ENCODE data around the gene ZSCAN22.
"Not testable (repeated sequence)": the region's sequence is repeated elsewhere in the genome, so short reads cannot be mapped to it uniquely, and the experiment has no call there.

ZSCAN22 gene

GRCh38 chr19:58305065-58305931 lies 21.5 kb upstream of the ZSCAN22 start, which contains the start of gene ERVK3-1:
ERVK3-1 (plus strand) TSS chr19:58305377; CDS start chr19:58312169, 6,792 bp downstream.
- peaks cover 37% of the 10 kb centered on the region for H3K36me3 Mint-ChIP-seq
- H3K9me3 Mint-ChIP-seq, result no peaks in the 10 kb centered on the region
- ATAC-seq (ENCODE audit: low read depth), result peak; percentile 91
- H3K4me1 Mint-ChIP-seq, result peaks cover 15% of the 10 kb centered on the region
- no peaks in the 10 kb centered on the region for H3K27me3 Mint-ChIP-seq
- peak within 1 kb of the TSS; percentile 99 for H3K4me3 Mint-ChIP-seq
- H3K27ac Mint-ChIP-seq, result peak within 1 kb of the TSS; percentile 99
- DNase-seq (ENCODE audit: low spot score in 2 of 2), result peak; percentile 84 to 92

- Mint-ChIP-seq H3K36me3 (peaks cover 34% of the 10 kb centered on the region), H3K9me3 (no peaks in the 10 kb centered on the region), H3K27me3 (no peaks in the 10 kb centered on the region), H3K4me1 (peaks cover 15% of the 10 kb centered on the region), H3K27ac (peak overlapping the region; percentile 99), H3K4me3 (peak overlapping the region; percentile 99)
- DNase-seq (ENCODE audit: low spot score in 2 of 2) (peak; percentile 19 to 27), ATAC-seq (ENCODE audit: low read depth) (no peak)
Measured at GRCh38 chr19:58305932-58306323, 20.9 kb upstream of the ZSCAN22 start.

- no peak overlapping the region for H3K27ac Mint-ChIP-seq
- H3K27me3 Mint-ChIP-seq, result no peaks in the 10 kb centered on the region
- H3K4me3 Mint-ChIP-seq, result peak overlapping the region; percentile 8
- ATAC-seq (ENCODE audit: low read depth) (no peak), DNase-seq (ENCODE audit: low spot score in 2 of 2) (no peak)
- H3K36me3 Mint-ChIP-seq, result peaks cover 43% of the 10 kb centered on the region
- no peaks in the 10 kb centered on the region for H3K9me3 Mint-ChIP-seq
- H3K4me1 Mint-ChIP-seq, result peaks cover 17% of the 10 kb centered on the region
Measured at GRCh38 chr19:58307736-58308135, 19.1 kb upstream of the ZSCAN22 start.

GRCh38 chr19:58310685-58311084 lies 16.1 kb upstream of the ZSCAN22 start:
- H3K27ac Mint-ChIP-seq; H3K4me3 Mint-ChIP-seq; H3K27me3 Mint-ChIP-seq; DNase-seq (ENCODE audit: low spot score in 2 of 2); H3K9me3 Mint-ChIP-seq; ATAC-seq (ENCODE audit: low read depth): not testable (repeated sequence)
- Mint-ChIP-seq H3K4me1 (peaks cover 12% of the 10 kb centered on the region), H3K36me3 (peaks cover 54% of the 10 kb centered on the region)

GRCh38 chr19:58311345-58311865 lies 15.4 kb upstream of the ZSCAN22 start:
- ATAC-seq (ENCODE audit: low read depth) (no peak), DNase-seq (ENCODE audit: low spot score in 2 of 2) (no peak)
- Mint-ChIP-seq H3K36me3 (peaks cover 52% of the 10 kb centered on the region), H3K27ac (no peak overlapping the region), H3K4me3 (no peak overlapping the region), H3K27me3 (no peaks in the 10 kb centered on the region), H3K9me3 (no peaks in the 10 kb centered on the region), H3K4me1 (peaks cover 6% of the 10 kb centered on the region)

- no peaks in the 10 kb centered on the region for H3K9me3 Mint-ChIP-seq
- DNase-seq (ENCODE audit: low spot score in 2 of 2) (no peak), ATAC-seq (ENCODE audit: low read depth) (no peak)
- H3K4me1 Mint-ChIP-seq, result peaks cover 3% of the 10 kb centered on the region
- H3K4me3 Mint-ChIP-seq, result no peak overlapping the region
- H3K36me3 Mint-ChIP-seq, result peaks cover 29% of the 10 kb centered on the region
- H3K27ac Mint-ChIP-seq, result no peak overlapping the region
- no peaks in the 10 kb centered on the region for H3K27me3 Mint-ChIP-seq
Measured at GRCh38 chr19:58315580-58315979, 11.2 kb upstream of the ZSCAN22 start.

GRCh38 chr19:58317476-58318072 lies 9.2 kb upstream of the ZSCAN22 start:
- no peak for DNase-seq (ENCODE audit: low spot score in 2 of 2)
- no peak for ATAC-seq (ENCODE audit: low read depth)
- Mint-ChIP-seq H3K9me3 (no peaks in the 10 kb centered on the region), H3K27me3 (no peaks in the 10 kb centered on the region), H3K27ac (no peak overlapping the region), H3K4me3 (no peak overlapping the region), H3K4me1 (no peaks in the 10 kb centered on the region), H3K36me3 (peaks cover 17% of the 10 kb centered on the region)

GRCh38 chr19:58318297-58318696 lies 8.5 kb upstream of the ZSCAN22 start:
- H3K27me3 Mint-ChIP-seq, result no peaks in the 10 kb centered on the region
- no peak overlapping the region for H3K27ac Mint-ChIP-seq
- no peak for ATAC-seq (ENCODE audit: low read depth)
- H3K36me3 Mint-ChIP-seq, result peaks cover 16% of the 10 kb centered on the region
- H3K9me3 Mint-ChIP-seq, result no peaks in the 10 kb centered on the region
- no peak overlapping the region for H3K4me3 Mint-ChIP-seq
- DNase-seq (ENCODE audit: low spot score in 2 of 2), result no peak
- H3K4me1 Mint-ChIP-seq, result no peaks in the 10 kb centered on the region

- no peaks in the 10 kb centered on the region for H3K27me3 Mint-ChIP-seq
- DNase-seq (ENCODE audit: low spot score in 2 of 2) (no peak), ATAC-seq (ENCODE audit: low read depth) (no peak)
- no peak overlapping the region for H3K27ac Mint-ChIP-seq
- no peaks in the 10 kb centered on the region for H3K4me1 Mint-ChIP-seq
- H3K4me3 Mint-ChIP-seq, result no peak overlapping the region
- H3K36me3 Mint-ChIP-seq, result peaks cover 11% of the 10 kb centered on the region
- H3K9me3 Mint-ChIP-seq, result no peaks in the 10 kb centered on the region
Measured at GRCh38 chr19:58319241-58319640, 7.6 kb upstream of the ZSCAN22 start.

- ATAC-seq (ENCODE audit: low read depth) (no peak), DNase-seq (ENCODE audit: low spot score in 2 of 2) (no peak)
- Mint-ChIP-seq H3K27ac (no peak overlapping the region), H3K4me3 (no peak overlapping the region), H3K4me1 (peaks cover 2% of the 10 kb centered on the region), H3K36me3 (peaks cover 5% of the 10 kb centered on the region), H3K9me3 (no peaks in the 10 kb centered on the region), H3K27me3 (no peaks in the 10 kb centered on the region)
Measured at GRCh38 chr19:58325311-58326022, 1.3 kb upstream of the ZSCAN22 start.

- Mint-ChIP-seq H3K4me1 (peaks cover 2% of the 10 kb centered on the region), H3K9me3 (no peaks in the 10 kb centered on the region), H3K27ac (no peak overlapping the region), H3K36me3 (peaks cover 5% of the 10 kb centered on the region), H3K27me3 (no peaks in the 10 kb centered on the region), H3K4me3 (no peak overlapping the region)
- DNase-seq (ENCODE audit: low spot score in 2 of 2), result no peak
- ATAC-seq (ENCODE audit: low read depth), result peak; percentile 6
Measured at GRCh38 chr19:58326501-58326913, 287 bp upstream of the ZSCAN22 start.

GRCh38 chr19:58328999-58329398 lies 2.2 kb downstream of the ZSCAN22 start:
- DNase-seq (ENCODE audit: low spot score in 2 of 2) (no peak), ATAC-seq (ENCODE audit: low read depth) (no peak)
- Mint-ChIP-seq H3K4me3 (no peak overlapping the region), H3K9me3 (no peaks in the 10 kb centered on the region), H3K4me1 (peaks cover 2% of the 10 kb centered on the region), H3K27me3 (no peaks in the 10 kb centered on the region), H3K36me3 (no peaks in the 10 kb centered on the region), H3K27ac (no peak overlapping the region)

GRCh38 chr19:58330458-58330857 lies 3.7 kb downstream of the ZSCAN22 start:
- ATAC-seq (ENCODE audit: low read depth) (no peak), DNase-seq (ENCODE audit: low spot score in 2 of 2) (no peak)
- H3K27me3 Mint-ChIP-seq, result no peaks in the 10 kb centered on the region
- H3K36me3 Mint-ChIP-seq, result peaks cover 3% of the 10 kb centered on the region
- no peak overlapping the region for H3K4me3 Mint-ChIP-seq
- H3K4me1 Mint-ChIP-seq, result peaks cover 5% of the 10 kb centered on the region
- no peak overlapping the region for H3K27ac Mint-ChIP-seq
- no peaks in the 10 kb centered on the region for H3K9me3 Mint-ChIP-seq

GRCh38 chr19:58332697-58333096 lies 5.9 kb downstream of the ZSCAN22 start:
- H3K36me3 Mint-ChIP-seq, result peaks cover 7% of the 10 kb centered on the region
- no peak for DNase-seq (ENCODE audit: low spot score in 2 of 2)
- H3K27me3 Mint-ChIP-seq, result no peaks in the 10 kb centered on the region
- no peaks in the 10 kb centered on the region for H3K9me3 Mint-ChIP-seq
- no peak overlapping the region for H3K27ac Mint-ChIP-seq
- ATAC-seq (ENCODE audit: low read depth), result no peak
- peaks cover 5% of the 10 kb centered on the region for H3K4me1 Mint-ChIP-seq
- H3K4me3 Mint-ChIP-seq, result no peak overlapping the region

Measured in memory B cell (primary cell).